BJ (cell line): Measurements from ENCODE around the gene ACTMAP. TPM values are rescaled to one million over a fixed set of nuclear protein-coding genes. Genes with fewer than 3 reads are reported as not detected.

Experiments
- CTCF ChIA-PET: fragments of 350-600 bp; formaldehyde crosslinking; extraction: SDS; loops from one replicate; lab custom pipeline; 2021; ENCODE audit warnings: antibody characterized with exemption, inconsistent platforms; lab: Yijun Ruan, JAX
- POLR2A ChIA-PET: fragments of 300-600 bp; sonication (Branson Sonifier 250); formaldehyde crosslinking; extraction: SDS; loops from one replicate; lab custom pipeline; 2021; ENCODE audit warnings: antibody characterized with exemption; lab: Charles Lee
- DNase-seq: peaks from one replicate; pipeline ENCODE4 v3.0.0-alpha.2; 2011; ENCODE audit warnings: low read depth
- H3K27me3 ChIP-seq: 2 replicates; pipeline ENCODE4 v1.6.0; 2011; ENCODE audit warnings: low read length; ENCODE audit not compliant: control insufficient read depth, insufficient read depth
- H3K36me3 ChIP-seq: 2 replicates; pipeline ENCODE4 v1.5.1; 2011; ENCODE audit warnings: low read length; ENCODE audit not compliant: control insufficient read depth, insufficient read depth
- H3K4me3 ChIP-seq: 2 replicates; pipeline ENCODE4 v1.5.1; 2011; ENCODE audit warnings: low read depth, mild to moderate bottlenecking, control low read depth, low read length
- polyA plus RNA-seq: library from polyadenylated mRNA; depleted of rRNA; stranded (reverse); fragments of >200 nt; gene quantifications from 2 replicates; pipeline ENCODE4 v1.2.3, GENCODE V29; 2011
- TF ChIP-seq, protein P1 (sequence below): IDR thresholded peaks from 2 replicates; pipeline ENCODE4 v1.5.1; 2011; ENCODE audit warnings: low read depth, mild to moderate bottlenecking, control low read depth, inconsistent platforms, low read length, moderate library complexity; ENCODE audit not compliant: insufficient read depth

The ACTMAP gene
- polyA plus RNA-seq, 1 experiment, result 5.5 TPM

DNA sequence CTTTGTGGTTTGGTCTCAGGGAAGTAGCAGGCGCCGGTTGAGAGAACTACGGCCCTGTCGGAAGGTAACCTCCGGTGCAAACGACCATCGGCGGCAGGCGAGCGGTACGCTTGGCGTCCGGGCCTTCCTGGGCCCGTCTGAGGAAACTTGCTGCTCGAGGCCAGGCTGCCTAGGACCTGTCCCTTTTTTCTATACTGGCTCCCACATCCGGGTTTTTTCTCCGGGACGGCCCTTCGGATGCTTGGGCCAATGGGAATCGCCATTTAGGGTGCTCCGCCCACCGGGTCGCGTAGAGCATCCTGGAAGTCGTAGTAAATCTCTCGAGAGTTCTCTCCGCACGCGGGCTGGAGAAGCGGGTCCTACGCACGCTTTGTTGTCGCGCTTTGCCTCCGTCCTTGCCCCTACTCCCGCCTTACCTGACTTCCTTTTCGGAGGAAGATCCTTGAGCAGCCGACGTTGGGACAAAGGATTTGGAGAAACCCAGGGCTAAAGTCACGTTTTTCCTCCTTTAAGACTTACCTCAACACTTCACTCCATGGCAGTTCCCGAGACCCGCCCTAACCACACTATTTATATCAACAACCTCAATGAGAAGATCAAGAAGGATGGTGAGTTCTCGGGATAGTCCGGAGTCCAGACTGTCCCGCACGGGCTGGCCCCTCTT, 729 bp upstream of the ACTMAP start, which contains the start of gene SNRPA:
TSS of gene SNRPA (plus strand) at position 330 of the 664 bp plus-strand sequence. CDS start at position 536, 206 bp downstream.
- TF ChIP-seq, protein P1, sequence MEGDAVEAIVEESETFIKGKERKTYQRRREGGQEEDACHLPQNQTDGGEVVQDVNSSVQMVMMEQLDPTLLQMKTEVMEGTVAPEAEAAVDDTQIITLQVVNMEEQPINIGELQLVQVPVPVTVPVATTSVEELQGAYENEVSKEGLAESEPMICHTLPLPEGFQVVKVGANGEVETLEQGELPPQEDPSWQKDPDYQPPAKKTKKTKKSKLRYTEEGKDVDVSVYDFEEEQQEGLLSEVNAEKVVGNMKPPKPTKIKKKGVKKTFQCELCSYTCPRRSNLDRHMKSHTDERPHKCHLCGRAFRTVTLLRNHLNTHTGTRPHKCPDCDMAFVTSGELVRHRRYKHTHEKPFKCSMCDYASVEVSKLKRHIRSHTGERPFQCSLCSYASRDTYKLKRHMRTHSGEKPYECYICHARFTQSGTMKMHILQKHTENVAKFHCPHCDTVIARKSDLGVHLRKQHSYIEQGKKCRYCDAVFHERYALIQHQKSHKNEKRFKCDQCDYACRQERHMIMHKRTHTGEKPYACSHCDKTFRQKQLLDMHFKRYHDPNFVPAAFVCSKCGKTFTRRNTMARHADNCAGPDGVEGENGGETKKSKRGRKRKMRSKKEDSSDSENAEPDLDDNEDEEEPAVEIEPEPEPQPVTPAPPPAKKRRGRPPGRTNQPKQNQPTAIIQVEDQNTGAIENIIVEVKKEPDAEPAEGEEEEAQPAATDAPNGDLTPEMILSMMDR, result no peak
- Histone ChIP-seq H3K36me3 (peaks cover 3% of the 10 kb centered on the region), H3K27me3 (no peaks in the 10 kb centered on the region), H3K4me3 (peak within 1 kb of the TSS; percentile 72)
- CTCF ChIA-PET, result interaction anchor here (0.6 to 1.1 kb wide), 2 partner anchors 56 to 69 kb away, joined by 4 read pairs; no protein-coding TSS in a partner anchor
- peak; percentile 88 for DNase-seq
- POLR2A ChIA-PET, result interaction anchor here (0.6 to 0.7 kb wide), 4 partner anchors 27 to 653 kb away, joined by 3 to 31 read pairs (median 4); partner anchors contain the start of gene RAB4B

DNA sequence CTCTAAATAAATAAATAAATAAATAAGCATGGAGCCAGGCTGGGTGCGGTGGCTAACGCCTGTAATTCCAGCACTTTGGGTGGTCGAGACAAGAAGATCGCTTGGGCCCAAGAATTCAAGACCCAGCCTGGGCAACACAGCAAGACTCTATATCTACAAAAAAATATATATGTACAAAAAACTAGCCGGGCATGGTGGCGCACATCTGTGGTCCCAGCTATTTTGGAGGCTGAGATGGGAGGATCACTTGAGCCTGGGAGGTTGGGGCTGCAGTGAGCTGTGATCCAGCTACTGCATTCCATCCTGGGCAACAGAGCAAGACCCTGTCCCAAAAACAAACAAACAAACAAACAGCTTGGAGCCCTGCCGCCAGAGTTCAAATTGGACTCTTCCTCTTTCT, 2.7 kb downstream of the ACTMAP start:
- POLR2A ChIA-PET, result no interaction called here
- no peak for DNase-seq
- TF ChIP-seq, protein P1, result no peak
- no peak overlapping the region for H3K4me3 ChIP-seq
- no peaks in the 10 kb centered on the region; the same call in 1 of the 2 replicates for H3K36me3 ChIP-seq
- CTCF ChIA-PET, result interaction anchor here (1.1 to 1.3 kb wide), 2 partner anchors 21 to 84 kb away, joined by 3 to 7 read pairs; no protein-coding TSS in a partner anchor
- no peaks in the 10 kb centered on the region for H3K27me3 ChIP-seq

DNA sequence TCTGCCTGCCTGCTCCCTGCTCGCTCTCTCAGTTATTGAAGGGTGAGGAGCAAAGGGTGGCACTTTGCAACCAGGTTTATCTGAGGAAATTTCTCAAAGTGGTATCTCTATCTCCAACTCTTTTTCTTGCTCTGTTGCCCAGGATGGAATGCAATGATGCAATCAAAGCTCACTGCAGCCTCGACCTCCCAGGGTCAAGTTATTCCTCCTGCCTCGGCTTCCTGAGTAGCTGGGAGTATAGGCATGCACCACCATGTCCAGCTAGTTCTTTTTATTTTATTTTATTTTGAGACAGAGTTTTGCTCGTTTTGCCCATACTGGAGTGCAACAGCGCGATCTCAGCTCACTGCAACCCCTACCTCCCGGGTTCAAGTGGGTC, 4.9 kb downstream of the ACTMAP start:
- ChIA-PET POLR2A (no interaction called here), CTCF (interaction anchor here (1.8 kb wide), 1 partner anchor 13 kb away, joined by 7 read pairs; no protein-coding TSS in a partner anchor)
- no peak overlapping the region for H3K4me3 ChIP-seq
- H3K36me3 ChIP-seq, result peaks cover 3% of the 10 kb centered on the region
- DNase-seq, result no peak
- TF ChIP-seq, protein P1, result no peak
- H3K27me3 ChIP-seq, result no peaks in the 10 kb centered on the region

DNA sequence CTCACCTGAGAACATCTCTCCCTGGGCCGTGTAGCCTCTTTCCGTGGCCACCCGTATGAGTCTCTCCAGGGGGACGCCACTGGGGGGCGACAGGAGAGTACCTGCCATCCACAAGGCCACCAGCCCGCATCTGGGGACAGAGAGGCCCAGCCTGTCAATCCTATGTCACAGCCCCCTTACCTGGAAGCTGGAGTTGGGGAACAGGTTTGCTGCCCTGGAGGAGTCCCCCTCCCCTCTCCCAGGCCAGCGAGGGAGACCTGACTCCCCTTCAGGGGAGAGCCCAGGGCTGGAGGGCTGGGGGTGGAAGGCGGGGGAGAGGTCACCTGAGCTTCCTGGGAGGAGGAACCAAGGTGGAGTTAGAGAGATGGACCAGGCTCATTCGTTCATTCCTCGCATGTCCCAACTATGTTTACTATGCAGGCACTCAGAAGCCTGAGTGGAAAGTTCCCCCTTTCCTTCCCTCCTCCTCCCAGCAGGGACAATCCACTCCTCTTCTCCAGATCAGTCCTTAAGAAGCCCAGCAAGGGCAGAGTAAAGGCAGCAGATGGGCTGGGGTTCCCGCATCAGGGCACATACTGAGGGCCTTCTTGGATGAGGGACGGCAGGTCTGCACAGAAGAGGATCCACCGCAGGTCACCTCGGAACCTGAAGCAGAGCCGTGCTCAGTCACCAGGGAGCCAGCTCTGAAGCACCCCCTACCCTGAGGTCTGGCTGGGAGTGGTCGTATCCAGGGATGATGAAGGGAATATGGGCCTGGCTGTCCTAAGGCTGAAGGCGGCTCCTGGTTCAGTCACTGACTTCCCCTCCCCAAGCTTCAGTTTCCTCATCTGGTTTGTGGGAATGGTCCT, 5.5 kb downstream of the ACTMAP start:
- Histone ChIP-seq H3K4me3 (no peak overlapping the region), H3K36me3 (peaks cover 3% of the 10 kb centered on the region), H3K27me3 (no peaks in the 10 kb centered on the region)
- TF ChIP-seq, protein P1, result no peak
- CTCF ChIA-PET, result interaction anchor here (1.3 to 1.8 kb wide), 3 partner anchors 12 to 22 kb away, joined by 3 to 7 read pairs (median 4); no protein-coding TSS in a partner anchor
- no peak for DNase-seq
- POLR2A ChIA-PET, result no interaction called here

DNA sequence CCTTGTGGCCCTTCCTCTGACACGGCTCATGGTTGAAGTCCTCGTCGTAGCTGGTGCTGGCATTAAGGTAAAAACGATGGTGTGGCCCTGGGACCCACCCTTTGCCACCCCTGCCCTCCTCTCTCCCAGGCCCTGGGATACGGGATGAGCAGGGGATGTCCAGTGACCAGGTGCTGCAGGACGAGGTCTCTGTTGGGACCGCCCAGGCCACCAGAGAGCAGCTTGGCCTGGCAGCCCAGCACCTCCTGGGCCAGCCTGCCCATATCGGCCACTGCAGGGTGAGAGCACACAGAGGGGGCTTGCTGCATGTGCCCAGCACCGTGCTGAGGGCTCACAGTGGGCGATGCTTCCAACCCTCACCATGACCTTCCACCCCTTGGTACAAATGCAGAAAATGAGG, 6.4 kb downstream of the ACTMAP start:
- no peak overlapping the region for H3K4me3 ChIP-seq
- DNase-seq, result no peak
- no peaks in the 10 kb centered on the region for H3K27me3 ChIP-seq
- ChIA-PET POLR2A (no interaction called here), CTCF (interaction anchor here (0.6 to 1.8 kb wide), 4 partner anchors 12 to 34 kb away, joined by 3 to 7 read pairs (median 4); partner anchors contain the start of gene RAB4B)
- TF ChIP-seq, protein P1, result no peak
- peaks cover 9% of the 10 kb centered on the region for H3K36me3 ChIP-seq
